Endothelial cell of coronary artery (primary cell): ENCODE results near the gene DNAJC16. TPM values are rescaled to one million over a fixed set of nuclear protein-coding genes. Genes with fewer than 3 reads are reported as not detected.

ENCODE experiments used
- total RNA-seq: library from RNA; depleted of rRNA; stranded (reverse); fragments of >200 nt; gene quantifications from 2 replicates; pipeline ENCODE4 v1.2.3, GENCODE V29; 2014

Gene DNAJC16
- total RNA-seq = 13.2 and 15.6 TPM in 2 replicates

DNA sequence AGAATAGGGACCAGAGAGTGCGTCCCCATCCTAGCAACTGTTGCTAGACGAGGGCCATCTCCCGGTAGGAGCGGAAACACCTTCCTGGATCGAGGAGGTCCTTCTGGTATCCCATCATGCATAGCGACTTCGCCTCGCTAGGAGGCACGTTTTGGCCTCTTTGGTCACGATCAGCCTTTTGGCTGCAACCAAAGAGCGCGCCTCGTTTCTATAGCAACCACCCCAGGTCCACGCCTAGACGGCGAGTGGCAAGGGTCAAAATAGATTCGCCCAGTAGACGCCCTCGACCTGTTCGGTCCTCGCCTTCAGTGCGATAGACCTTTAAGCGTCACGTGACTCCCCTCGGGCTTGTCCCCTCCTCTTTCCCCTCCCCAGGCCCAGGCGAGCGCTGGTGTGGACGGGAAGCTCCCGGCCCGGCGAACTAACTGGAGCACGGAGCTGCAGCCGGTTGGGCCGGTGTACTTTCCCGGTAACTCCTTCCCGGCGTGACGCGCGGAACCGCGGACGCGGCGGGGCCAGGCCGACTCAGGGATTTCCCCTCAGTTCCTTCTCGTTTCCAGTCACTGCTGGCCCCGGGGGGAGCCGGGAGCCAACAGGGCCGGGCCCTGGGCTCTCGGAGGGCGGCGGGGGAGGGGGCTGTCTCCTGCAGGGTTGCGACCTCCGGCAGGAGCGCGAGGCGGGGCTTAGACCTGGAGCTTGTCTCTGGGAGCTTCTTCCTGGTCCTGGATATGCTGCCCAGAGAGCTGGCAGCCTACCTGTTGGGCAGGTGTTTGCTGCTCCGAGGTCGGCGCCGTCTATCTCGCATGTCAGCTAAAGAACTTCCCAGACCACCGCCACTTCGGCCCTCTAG, at the start of gene DNAJC16:
Gene DNAJC16, plus strand, starts transcription at position 359 of the 850 bp plus-strand sequence. CDS start 2,258 bp downstream, outside the sequence.

DNA sequence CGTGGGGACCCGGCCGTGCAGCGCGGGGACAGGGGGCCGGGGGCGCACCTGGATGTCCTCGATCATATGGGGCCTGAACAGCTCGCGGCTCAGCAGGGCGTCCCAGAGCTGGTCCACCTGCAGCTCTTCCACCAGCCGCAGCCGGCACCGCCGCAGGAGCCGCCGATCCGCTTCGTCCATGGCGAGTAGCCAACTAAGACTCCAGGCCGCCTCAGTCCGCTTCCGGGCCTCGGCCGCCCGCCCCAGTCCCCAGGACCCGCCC, 2.7 kb upstream of the DNAJC16 start, which contains the start of gene CASP9:
Gene CASP9, minus strand, starts transcription at position 195 of the 262 bp plus-strand sequence. Its CDS starts 15 bp downstream, at position 180.

GRCh38 chr1:15584489-15585363, 58.1 kb downstream of the DNAJC16 start, which contains the start of gene AGMAT:
AGMAT (minus strand) TSS chr1:15585051; CDS start chr1:15584967, 84 bp downstream.

DNA sequence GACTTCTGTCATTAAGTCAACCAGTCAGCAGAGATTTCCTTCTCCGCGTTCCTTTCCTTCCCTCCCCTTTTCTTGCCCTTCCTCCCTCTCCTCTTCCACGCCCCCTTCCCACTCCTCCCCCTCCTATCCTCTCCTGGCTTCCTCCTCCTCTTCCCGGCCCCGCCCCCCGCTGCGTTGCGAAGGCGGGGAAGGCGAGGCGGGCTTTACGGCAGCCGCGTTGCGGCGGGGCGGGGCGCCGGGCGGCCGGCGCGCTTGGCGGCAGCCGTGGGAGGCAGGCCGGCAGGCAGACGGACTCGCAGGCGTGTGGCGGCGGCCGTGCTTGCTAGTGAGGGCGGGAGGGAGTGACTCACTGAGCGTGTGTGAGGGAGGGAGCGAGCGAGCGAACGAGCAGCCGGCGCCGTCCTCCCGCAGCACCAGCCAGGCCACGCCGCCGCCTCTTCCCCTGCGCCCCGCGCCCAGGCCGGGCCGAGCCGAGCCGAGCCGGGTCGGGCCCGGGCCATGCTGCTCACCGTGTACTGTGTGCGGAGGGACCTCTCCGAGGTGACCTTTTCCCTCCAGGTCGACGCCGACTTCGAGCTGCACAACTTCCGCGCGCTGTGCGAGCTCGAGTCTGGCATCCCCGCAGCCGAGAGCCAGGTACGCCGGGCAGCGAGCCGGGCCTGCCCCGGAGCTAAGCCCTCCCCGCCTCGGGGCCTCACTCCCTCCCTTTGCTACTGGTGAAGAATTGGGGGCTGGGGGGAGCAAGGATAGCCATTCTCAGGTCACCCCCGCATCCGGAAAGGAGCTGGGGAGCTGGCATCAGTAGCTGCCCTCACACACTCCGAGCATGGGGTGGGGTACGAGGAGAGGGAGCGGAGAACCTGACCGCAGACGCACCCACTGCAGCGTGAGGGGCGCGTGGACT, 90.8 kb downstream of the DNAJC16 start, which contains the start of gene DDI2:
Gene DDI2, plus strand, starts transcription at position 286 of the 904 bp plus-strand sequence. Its CDS starts 213 bp downstream, at position 499.

Other genes starting within 250 kb of the DNAJC16 start
- 30.3 and 57.5 TPM in 2 replicates for gene EFHD2, start 117.0 kb upstream of the DNAJC16 start, total RNA-seq
- gene CTRC, start 88.4 kb upstream of the DNAJC16 start, total RNA-seq = 0.09 TPM in 1 of 2 replicates, not detected in the other
- gene CELA2A, start 70.1 kb upstream of the DNAJC16 start, total RNA-seq = 0.19 TPM in 1 of 2 replicates, not detected in the other
- not detected in 2 replicates for gene CELA2B, start 50.7 kb upstream of the DNAJC16 start, total RNA-seq
- 4.0 and 4.4 TPM in 2 replicates for gene CASP9, start 2.6 kb upstream of the DNAJC16 start, total RNA-seq
- 0.27 and 0.38 TPM in 2 replicates for gene AGMAT, start 58.2 kb downstream of the DNAJC16 start, total RNA-seq
- 14.3 and 17.9 TPM in 2 replicates for gene DDI2, start 90.6 kb downstream of the DNAJC16 start, total RNA-seq
- gene PLEKHM2, start 157.5 kb downstream of the DNAJC16 start, total RNA-seq = 44.3 and 60.0 TPM in 2 replicates
- 0.18 and 0.38 TPM in 2 replicates for gene SLC25A34, start 209.4 kb downstream of the DNAJC16 start, total RNA-seq
- not detected in 2 replicates for gene TMEM82, start 215.7 kb downstream of the DNAJC16 start, total RNA-seq
- 230 and 319 TPM in 2 replicates for gene FBLIM1, start 231.9 kb downstream of the DNAJC16 start, total RNA-seq